Astrocyte (in vitro differentiated cells and primary cell): Measurements from ENCODE around the gene MRNIP.
"Not testable (repeated sequence)": the region's sequence is repeated elsewhere in the genome, so short reads cannot be mapped to it uniquely, and the experiment has no call there.

Source experiments
- CTCF ChIP-seq: IDR thresholded peaks from 2 replicates; pipeline ENCODE4 v1.5.1; 2011; ENCODE audit warnings: low read depth, mild to moderate bottlenecking, inconsistent platforms, low read length, moderate library complexity; ENCODE audit not compliant: insufficient read depth
- EZH2 ChIP-seq: IDR thresholded peaks from 2 replicates; pipeline ENCODE4 v1.6.1; 2012; ENCODE audit warnings: mild to moderate bottlenecking, low read length, inconsistent platforms; ENCODE audit not compliant: insufficient read depth

GRCh38 chr5:179871533-179871932 lies 12.9 kb upstream of the MRNIP start:
- not testable (repeated sequence) for TF ChIP-seq CTCF, EZH2
